ENCODE results near the gene RAD51B. TPM values are rescaled to one million over a fixed set of nuclear protein-coding genes. Genes with fewer than 3 reads are reported as not detected.

RAD51B gene
- total and polyA plus RNA-seq, 2 experiments from 2014 or later = 11.7 to 17.8 TPM

DNA sequence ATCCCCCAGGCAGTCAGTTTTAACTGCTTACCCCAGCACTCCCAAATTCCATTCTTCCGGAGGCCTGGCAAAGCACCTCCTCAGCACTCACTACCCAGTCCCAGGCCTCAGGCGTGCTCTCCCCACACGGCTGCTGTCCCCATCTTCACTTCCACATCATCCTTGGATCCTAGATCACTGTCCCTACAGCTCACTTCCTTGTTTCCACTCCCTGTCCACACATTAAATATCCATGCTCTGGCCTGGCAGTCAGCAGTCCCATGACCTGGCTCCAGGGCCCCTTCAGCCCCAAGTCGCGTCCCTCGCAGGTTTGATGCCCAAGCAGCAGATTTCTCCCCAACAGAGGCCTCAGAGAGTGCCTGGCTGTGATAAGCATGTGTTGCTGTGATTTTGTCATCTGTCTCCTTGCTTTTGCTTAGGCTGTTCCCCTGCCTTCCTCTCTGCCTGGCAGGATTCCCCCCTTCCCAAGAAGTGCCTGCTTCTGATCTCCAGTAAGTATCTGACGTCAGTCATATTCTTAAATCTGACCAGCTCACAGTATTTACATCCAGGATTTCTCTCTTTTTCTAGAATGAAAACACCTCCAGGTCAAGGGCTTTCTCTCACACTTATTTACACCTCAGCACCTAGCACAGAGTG is 731.6 kb downstream of the RAD51B start:
- peak in 1 of 2 donors; percentile 45 for DNase-seq (ENCODE audit: low read depth in 1 of 2, low spot score in 1 of 2)
- no peaks in the 10 kb centered on the region for H3K9me3 ChIP-seq (ENCODE audit: low read depth)
- TF ChIP-seq, protein P1, sequence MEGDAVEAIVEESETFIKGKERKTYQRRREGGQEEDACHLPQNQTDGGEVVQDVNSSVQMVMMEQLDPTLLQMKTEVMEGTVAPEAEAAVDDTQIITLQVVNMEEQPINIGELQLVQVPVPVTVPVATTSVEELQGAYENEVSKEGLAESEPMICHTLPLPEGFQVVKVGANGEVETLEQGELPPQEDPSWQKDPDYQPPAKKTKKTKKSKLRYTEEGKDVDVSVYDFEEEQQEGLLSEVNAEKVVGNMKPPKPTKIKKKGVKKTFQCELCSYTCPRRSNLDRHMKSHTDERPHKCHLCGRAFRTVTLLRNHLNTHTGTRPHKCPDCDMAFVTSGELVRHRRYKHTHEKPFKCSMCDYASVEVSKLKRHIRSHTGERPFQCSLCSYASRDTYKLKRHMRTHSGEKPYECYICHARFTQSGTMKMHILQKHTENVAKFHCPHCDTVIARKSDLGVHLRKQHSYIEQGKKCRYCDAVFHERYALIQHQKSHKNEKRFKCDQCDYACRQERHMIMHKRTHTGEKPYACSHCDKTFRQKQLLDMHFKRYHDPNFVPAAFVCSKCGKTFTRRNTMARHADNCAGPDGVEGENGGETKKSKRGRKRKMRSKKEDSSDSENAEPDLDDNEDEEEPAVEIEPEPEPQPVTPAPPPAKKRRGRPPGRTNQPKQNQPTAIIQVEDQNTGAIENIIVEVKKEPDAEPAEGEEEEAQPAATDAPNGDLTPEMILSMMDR (IDR thresholded peaks at IDR 0.05; ENCODE audit: low read depth, low read length) = no peak
- no peaks in the 10 kb centered on the region for H3K36me3 ChIP-seq
- H3K4me3 ChIP-seq = no peak overlapping the region
- peaks cover 31% of the 10 kb centered on the region for H3K4me1 ChIP-seq (ENCODE audit: low read depth)
- no peaks in the 10 kb centered on the region for H3K27me3 ChIP-seq
- H3K27ac ChIP-seq = peak overlapping the region; percentile 38

DNA sequence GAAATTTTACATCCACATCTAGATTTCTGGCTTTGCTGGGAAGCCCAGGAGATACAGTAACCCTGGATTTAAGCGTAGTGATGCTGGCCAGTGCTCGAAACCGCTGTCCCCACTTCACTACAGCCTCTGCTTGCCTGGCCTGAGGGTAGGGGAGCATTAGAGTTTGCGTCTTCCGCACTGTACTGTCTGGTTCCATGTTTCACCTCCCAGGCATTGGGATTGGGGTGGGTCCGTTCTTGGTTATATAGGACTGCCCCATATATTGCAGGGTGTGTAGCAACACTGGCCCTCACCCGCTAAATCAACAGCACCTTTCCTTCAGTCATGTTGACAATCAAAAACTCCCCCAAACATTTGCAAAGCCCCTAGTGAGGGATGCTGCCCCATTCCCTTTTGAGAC is 732.5 kb downstream of the RAD51B start:
- TF ChIP-seq, protein P1 (IDR thresholded peaks at IDR 0.05; ENCODE audit: low read depth, low read length) = no peak
- no peaks in the 10 kb centered on the region for H3K27me3 ChIP-seq
- no peak for DNase-seq (ENCODE audit: low read depth in 1 of 2, low spot score in 1 of 2)
- peaks cover 31% of the 10 kb centered on the region for H3K4me1 ChIP-seq (ENCODE audit: low read depth)
- H3K27ac ChIP-seq = no peak overlapping the region
- H3K36me3 ChIP-seq = no peaks in the 10 kb centered on the region
- H3K9me3 ChIP-seq (ENCODE audit: low read depth) = no peaks in the 10 kb centered on the region
- no peak overlapping the region for H3K4me3 ChIP-seq

DNA sequence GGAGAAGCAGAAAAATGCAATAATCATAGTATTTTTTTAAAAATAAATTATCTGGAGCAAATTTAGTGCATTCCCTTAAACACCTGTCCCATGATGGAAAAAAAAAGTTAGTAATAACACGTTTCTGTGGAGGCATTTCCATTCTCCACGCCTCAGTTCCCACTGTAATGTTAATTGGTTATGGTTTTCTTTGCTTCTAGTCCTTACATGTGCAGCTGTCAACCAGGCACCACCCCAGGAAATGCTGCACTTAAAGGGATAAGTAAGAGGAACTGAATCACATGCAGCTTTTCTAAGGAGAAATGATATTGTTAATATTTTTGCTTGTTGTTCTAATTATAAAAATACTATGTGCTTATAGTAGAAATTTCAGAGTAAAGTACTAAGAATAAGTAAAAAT is 733.0 kb downstream of the RAD51B start:
- Histone ChIP-seq H3K9me3 (ENCODE audit: low read depth) (no peaks in the 10 kb centered on the region), H3K4me3 (no peak overlapping the region), H3K4me1 (ENCODE audit: low read depth) (peaks cover 29% of the 10 kb centered on the region), H3K27me3 (no peaks in the 10 kb centered on the region), H3K27ac (no peak overlapping the region), H3K36me3 (no peaks in the 10 kb centered on the region)
- TF ChIP-seq, protein P1 (IDR thresholded peaks at IDR 0.05; ENCODE audit: low read depth, low read length) = no peak
- no peak for DNase-seq (ENCODE audit: low read depth in 1 of 2, low spot score in 1 of 2)

DNA sequence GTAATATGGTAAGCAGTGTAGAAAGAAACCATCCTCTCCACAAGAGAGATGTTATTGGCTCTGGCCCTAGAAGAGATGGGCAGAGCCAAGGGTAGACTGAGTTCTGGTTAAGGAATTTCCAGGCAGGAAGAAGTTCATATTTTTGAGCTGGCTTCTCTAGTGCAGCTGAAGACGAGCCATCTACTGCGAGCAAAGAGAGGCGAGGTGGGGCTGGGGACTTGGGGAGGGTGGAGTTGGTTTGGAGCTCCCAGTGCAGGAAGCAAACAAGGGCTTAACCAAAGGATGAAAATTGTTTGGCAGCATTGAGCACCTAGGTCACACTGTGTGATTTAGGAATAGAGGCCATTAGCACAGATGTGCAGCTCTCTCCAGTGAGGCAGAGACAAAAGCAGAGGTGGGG is 733.7 kb downstream of the RAD51B start:
- H3K27ac ChIP-seq = no peak overlapping the region
- TF ChIP-seq, protein P1 (IDR thresholded peaks at IDR 0.05; ENCODE audit: low read depth, low read length) = no peak
- H3K9me3 ChIP-seq (ENCODE audit: low read depth) = no peaks in the 10 kb centered on the region
- H3K27me3 ChIP-seq = no peaks in the 10 kb centered on the region
- peaks cover 23% of the 10 kb centered on the region for H3K4me1 ChIP-seq (ENCODE audit: low read depth)
- DNase-seq (ENCODE audit: low read depth in 1 of 2, low spot score in 1 of 2) = no peak
- no peak overlapping the region for H3K4me3 ChIP-seq
- H3K36me3 ChIP-seq = no peaks in the 10 kb centered on the region

DNA sequence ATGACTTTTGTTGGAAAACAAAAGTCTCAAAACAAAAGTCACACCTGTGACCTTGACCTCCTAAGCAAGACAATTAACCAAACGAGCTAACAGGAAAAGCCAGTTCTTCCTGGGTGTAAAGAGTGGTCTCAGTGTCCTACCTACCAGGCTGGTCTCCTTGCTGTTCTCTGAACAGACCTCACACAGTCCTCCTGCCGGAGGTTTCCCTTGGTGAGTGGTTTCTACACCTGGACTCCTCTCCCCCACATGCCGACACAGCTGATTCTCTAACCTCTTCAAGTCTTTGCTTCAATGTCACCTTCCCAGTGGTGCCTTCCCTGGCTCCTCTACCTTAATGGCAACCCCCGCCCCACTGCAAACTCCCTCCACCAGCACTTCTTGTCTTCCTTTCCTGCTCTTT is 734.7 kb downstream of the RAD51B start:
- Histone ChIP-seq H3K36me3 (no peaks in the 10 kb centered on the region), H3K4me3 (no peak overlapping the region), H3K27me3 (no peaks in the 10 kb centered on the region), H3K9me3 (ENCODE audit: low read depth) (no peaks in the 10 kb centered on the region), H3K27ac (no peak overlapping the region), H3K4me1 (ENCODE audit: low read depth) (peaks cover 15% of the 10 kb centered on the region)
- no peak for DNase-seq (ENCODE audit: low read depth in 1 of 2, low spot score in 1 of 2)
- TF ChIP-seq, protein P1 (IDR thresholded peaks at IDR 0.05; ENCODE audit: low read depth, low read length) = no peak
